GM19099 (cell line): ENCODE measurements around the gene POU2F3.

Experiments
- POLR2A ChIP-seq: IDR thresholded peaks from 3 replicates; pipeline ENCODE4 v1.6.1; 2011; ENCODE audit warnings: low read depth; ENCODE audit not compliant: insufficient read length; ENCODE audit errors: extremely low read depth

The POU2F3 gene

DNA sequence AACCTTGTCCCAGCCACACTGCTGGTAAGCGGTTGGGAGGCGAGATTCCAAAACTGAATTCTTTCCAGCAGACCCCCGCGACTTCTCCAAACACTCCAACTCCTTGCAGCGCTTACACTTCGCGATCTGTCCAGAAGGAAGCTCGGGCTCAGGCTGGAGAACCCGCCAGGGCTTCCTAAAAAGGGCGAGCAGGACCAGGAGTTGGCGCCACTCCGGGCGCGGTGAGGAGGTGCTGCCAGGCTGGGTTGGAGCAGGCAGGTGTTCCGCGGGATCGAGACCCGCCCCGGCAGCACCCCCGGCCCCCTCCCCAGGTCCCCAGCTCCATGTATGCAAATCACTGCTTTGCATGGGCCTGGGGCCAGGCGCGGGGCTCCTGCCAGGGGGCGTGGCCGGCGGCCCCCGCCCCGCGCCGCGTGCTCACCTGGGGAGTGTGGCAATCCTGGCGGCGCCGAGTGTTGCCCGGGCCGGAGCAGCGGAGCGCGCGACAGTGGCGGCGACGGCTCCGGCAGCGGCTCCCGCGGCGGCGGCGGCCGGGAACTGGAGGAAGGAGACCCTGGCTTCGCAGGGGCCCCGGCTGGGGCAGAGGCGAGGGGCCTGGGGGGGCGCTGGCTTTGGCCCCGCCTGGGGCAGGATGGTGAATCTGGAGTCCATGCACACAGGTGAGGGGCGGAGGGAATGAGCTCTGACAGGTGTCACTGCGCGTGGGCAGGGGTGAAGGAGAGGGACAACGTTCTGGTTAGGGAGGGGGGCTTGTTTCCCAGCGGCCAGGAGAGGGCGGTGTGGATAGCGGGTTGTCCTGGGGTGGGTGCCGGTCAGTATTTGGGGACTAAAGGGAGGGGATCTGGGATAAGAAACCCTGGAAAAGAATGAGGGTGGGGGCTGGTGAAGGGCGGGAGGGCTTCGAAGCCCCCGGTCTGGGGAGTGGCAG is at the start of gene POU2F3:
Gene POU2F3 (plus strand): TSS at position 428 of the 928 bp plus-strand sequence. CDS start 204 bp downstream, at position 632.
- no peak for TF ChIP-seq POLR2A

GRCh38 chr11:120191058-120191457 is 48.9 kb upstream of the POU2F3 start:
- no peak for TF ChIP-seq POLR2A

GRCh38 chr11:120192831-120193625 is 46.9 kb upstream of the POU2F3 start:
- TF ChIP-seq POLR2A: no peak

- TF ChIP-seq POLR2A: no peak
Observed at GRCh38 chr11:120194166-120194565, 45.8 kb upstream of the POU2F3 start.

DNA sequence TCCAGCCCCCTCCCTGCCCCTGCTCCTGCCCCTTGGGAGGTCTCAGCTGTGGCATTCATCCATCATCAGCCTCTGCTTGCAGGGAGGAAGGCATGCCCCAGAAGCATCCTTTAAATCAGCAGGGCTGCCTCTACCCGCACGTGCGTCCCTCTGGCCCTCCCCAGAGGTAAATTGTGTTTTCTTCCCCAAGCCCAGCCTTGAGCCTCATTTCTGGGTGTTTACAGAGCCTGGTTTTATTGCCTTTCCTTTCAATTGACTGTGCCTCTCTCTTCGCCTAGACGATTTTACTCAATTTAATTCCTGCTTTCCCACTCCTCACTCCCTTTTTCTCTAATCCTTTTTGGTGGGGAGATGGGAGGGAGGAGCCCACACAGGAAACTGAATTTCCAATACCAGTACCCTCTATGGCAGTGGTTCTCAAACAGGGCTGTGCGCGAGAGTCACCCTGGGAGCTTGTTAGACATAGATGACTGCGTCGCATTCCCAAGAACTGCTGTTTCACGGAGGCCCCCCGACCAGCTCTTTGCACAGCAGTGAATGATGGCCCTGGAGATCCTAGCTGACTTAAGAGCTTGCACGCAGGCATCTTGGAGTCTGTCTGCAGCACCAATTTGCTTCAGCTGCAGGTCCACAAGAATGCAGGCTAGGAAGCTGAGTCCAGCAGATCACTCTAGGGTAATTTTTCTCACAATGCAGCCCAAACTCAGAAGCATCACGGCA is 44.2 kb upstream of the POU2F3 start:
- TF ChIP-seq POLR2A: no peak

DNA sequence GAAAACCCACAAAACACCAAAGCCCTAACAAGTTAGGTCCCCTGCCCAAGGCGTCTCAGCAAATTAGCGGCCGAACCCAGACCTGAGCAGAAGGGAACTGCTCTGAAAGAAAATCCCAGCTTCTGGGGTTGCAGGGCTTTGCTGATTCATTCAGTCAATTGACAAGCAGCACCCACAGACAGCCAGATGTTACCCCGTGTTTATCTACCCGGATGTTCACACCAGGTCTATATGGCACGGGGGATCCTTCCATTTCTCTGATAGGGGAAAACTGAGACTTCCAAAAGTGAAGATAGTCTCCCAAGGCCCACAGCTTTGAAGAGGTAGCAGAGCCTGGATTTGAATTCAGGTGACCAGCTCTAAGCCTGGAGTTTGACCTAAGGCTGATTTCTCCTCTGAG is 43.1 kb upstream of the POU2F3 start:
- no peak for TF ChIP-seq POLR2A

DNA sequence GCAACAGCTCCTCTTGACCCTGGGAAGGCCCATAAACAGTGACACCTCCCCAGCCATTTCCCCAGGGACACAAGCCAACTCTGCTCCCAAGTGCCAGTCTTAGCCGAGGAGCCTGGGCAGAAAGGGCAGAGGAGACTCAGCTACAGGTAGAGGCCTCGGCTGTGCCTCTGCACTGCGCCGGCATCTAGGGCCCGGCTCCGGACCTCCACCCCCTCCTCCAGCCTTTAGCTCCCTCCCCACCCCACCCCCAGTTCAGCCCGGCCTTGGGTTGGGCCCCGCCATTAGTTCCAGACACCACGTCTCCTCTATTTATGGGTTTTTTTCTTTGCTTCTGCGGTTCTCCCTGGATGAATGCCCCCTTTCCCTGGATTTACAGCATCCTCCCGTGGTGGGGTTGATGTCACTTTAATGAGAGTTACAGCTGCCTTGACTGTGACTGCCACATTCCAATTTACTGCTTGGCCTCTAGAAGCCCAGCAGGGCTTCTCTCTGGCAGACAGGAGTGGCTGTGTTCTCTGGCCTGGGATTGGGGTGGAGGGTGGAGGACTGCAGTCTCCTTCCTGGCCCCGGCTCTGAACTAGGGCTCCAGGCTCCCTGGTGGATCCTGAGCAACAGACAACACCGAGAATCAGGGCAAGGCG is 42.6 kb upstream of the POU2F3 start:
- TF ChIP-seq POLR2A: no peak

GRCh38 chr11:120197977-120198376 is 42.0 kb upstream of the POU2F3 start:
- TF ChIP-seq POLR2A: no peak

- no peak for TF ChIP-seq POLR2A
Observed at GRCh38 chr11:120198403-120198786, 41.5 kb upstream of the POU2F3 start.

- TF ChIP-seq POLR2A: no peak
Observed at GRCh38 chr11:120198787-120199469, 41.0 kb upstream of the POU2F3 start.

- no peak for TF ChIP-seq POLR2A
Observed at GRCh38 chr11:120199613-120200012, 40.3 kb upstream of the POU2F3 start.

DNA sequence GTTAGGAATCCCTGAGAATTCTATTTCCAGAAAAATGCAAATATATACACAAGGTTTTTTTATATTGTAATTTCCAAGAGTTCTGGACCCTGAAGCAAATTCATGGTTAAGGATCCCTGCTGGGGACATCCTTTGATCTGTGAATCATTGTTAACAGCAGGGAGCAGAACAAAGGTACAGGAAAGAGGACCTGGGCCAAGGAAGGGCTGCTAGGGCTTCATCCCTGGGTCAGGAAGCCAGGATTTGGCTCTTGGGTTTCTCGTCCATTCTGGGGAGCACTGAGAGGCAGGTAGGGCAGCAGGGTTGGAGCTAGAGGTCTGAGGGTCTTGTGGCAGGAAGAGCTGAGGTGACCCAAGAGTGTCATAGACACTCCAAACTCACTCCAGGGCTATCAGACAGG is 39.3 kb upstream of the POU2F3 start:
- TF ChIP-seq POLR2A: no peak

DNA sequence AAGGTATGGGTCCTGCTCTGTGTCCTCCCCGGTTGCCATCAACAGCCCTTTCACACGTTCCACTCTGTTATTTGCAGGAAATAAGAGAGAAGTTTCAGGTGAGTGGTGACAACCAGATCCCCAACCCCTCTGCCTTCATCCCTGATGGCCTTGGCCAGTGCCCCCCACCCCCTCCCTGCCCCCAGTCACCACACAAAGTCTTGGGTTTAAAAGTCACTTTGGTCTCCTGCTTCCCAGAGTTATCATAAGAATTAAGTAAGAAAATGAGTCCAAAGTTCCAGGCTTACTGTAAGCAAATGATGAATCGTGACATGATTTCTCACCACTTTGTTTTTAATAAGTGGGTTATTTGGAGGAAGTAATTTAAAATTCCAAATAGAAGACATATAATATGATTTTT is 38.3 kb upstream of the POU2F3 start:
- TF ChIP-seq POLR2A: no peak

DNA sequence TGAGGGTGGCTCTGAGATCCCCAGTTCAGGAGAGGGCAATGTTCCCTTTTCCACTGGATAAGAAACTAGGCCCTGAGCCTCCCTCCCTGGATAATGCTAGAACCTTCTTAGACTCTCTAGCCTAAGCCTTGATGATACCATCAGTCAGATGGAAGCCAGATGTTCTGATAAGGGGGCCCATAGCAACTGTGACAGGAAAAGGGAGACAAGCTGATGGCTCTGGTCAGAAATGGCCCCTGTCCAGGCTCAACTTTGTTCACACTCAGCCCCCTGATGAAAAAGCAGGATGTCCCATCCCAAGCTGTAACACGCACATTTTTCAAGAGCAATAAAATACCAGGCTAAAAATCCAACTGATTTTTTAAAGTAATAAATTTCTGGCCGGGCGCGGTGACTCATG is 36.3 kb upstream of the POU2F3 start:
- TF ChIP-seq POLR2A: no peak
